NCI-H146 (cell line): Measurements from ENCODE around the gene POU6F2.

Experiments
- DNase-seq: peaks from one replicate; lab custom pipeline; 2025; lab: John Stamatoyannopoulos, UW

Gene POU6F2

GRCh38 chr7:39128287-39128843 is 150.7 kb downstream of the POU6F2 start:
- no peak for DNase-seq

GRCh38 chr7:39130274-39130673 is 152.6 kb downstream of the POU6F2 start:
- peak; percentile 63 for DNase-seq

- peak; percentile 89 for DNase-seq
These were observed 153.3 kb downstream of the POU6F2 start for GRCh38 chr7:39130857-39131526.

GRCh38 chr7:39132306-39132705 is 154.6 kb downstream of the POU6F2 start:
- DNase-seq = no peak

GRCh38 chr7:39133088-39133487 is 155.4 kb downstream of the POU6F2 start:
- DNase-seq = no peak

GRCh38 chr7:39137480-39137879 is 159.8 kb downstream of the POU6F2 start:
- DNase-seq = no peak

- no peak for DNase-seq
These were observed 165.0 kb downstream of the POU6F2 start for GRCh38 chr7:39142750-39143149.

- DNase-seq = no peak
These were observed 166.7 kb downstream of the POU6F2 start for GRCh38 chr7:39144420-39144819.

GRCh38 chr7:39145283-39145682 is 167.6 kb downstream of the POU6F2 start:
- no peak for DNase-seq

GRCh38 chr7:39145935-39146334 is 168.2 kb downstream of the POU6F2 start:
- DNase-seq = no peak

- DNase-seq = no peak
These were observed 175.0 kb downstream of the POU6F2 start for GRCh38 chr7:39152701-39153100.

- DNase-seq = no peak
These were observed 175.4 kb downstream of the POU6F2 start for GRCh38 chr7:39153113-39153512.

GRCh38 chr7:39153647-39154046 is 175.9 kb downstream of the POU6F2 start:
- no peak for DNase-seq

GRCh38 chr7:39154815-39155214 is 177.1 kb downstream of the POU6F2 start:
- no peak for DNase-seq

GRCh38 chr7:39158367-39158766 is 180.7 kb downstream of the POU6F2 start:
- DNase-seq = no peak

GRCh38 chr7:39161903-39162302 is 184.2 kb downstream of the POU6F2 start:
- no peak for DNase-seq

GRCh38 chr7:39164887-39165286 is 187.2 kb downstream of the POU6F2 start:
- DNase-seq = no peak

- DNase-seq = peak; percentile 29
These were observed 190.8 kb downstream of the POU6F2 start for GRCh38 chr7:39168403-39169098.

- DNase-seq = no peak
These were observed 194.4 kb downstream of the POU6F2 start for GRCh38 chr7:39172137-39172536.

- DNase-seq = no peak
These were observed 203.7 kb downstream of the POU6F2 start for GRCh38 chr7:39181398-39181797.

- no peak for DNase-seq
These were observed 206.1 kb downstream of the POU6F2 start for GRCh38 chr7:39183796-39184195.

- no peak for DNase-seq
These were observed 206.7 kb downstream of the POU6F2 start for GRCh38 chr7:39184391-39184790.

- DNase-seq = no peak
These were observed 208.4 kb downstream of the POU6F2 start for GRCh38 chr7:39186131-39186530.
